ENCODE data around the gene DCPS. TPM values are rescaled to one million over a fixed set of nuclear protein-coding genes. Genes with fewer than 3 reads are reported as not detected.

The DCPS gene
- polyA plus RNA-seq, 1 of the 3 experiments (the other 2 are of a cell fraction), result 48.1 TPM

- TF ChIP-seq TAF1 (IDR thresholded peaks at IDR 0.05; ENCODE audit: borderline replicate concordance, low read depth, low read length) (peak; percentile 47; the same call in 1 of the 2 replicates), MXI1 (IDR thresholded peaks at IDR 0.05; ENCODE audit: low read depth, low read length) (peak; percentile 84; the same call in 1 of the 2 replicates), FOXJ3 (CRISPR knock-in tag; IDR thresholded peaks at IDR 0.05) (no peak), FOSL2 (IDR thresholded peaks at IDR 0.05; ENCODE audit: borderline replicate concordance, low read depth) (no peak), PBX3 (IDR thresholded peaks at IDR 0.05) (no peak; the same call in 1 of the 2 replicates), GATA2 (CRISPR knock-in tag; IDR thresholded peaks at IDR 0.05) (no peak), MEF2A (IDR thresholded peaks at IDR 0.05; ENCODE audit: borderline replicate concordance, low read depth) (no peak), SMC3 (IDR thresholded peaks at IDR 0.05; ENCODE audit: low read depth, low read length) (peak; percentile 1; the same call in 1 of the 2 replicates), EP300 (IDR thresholded peaks at IDR 0.05; ENCODE audit: borderline replicate concordance in 1 of 2, low read depth in 1 of 2, low read length in 1 of 2) (no peak), SIN3A (IDR thresholded peaks at IDR 0.05; ENCODE audit: borderline replicate concordance, low read depth, low read length) (no peak; the same call in 1 of the 2 replicates), RCOR1 (IDR thresholded peaks at IDR 0.05; ENCODE audit: low read length) (no peak), EZH2phosphoT487 (IDR thresholded peaks at IDR 0.05; ENCODE audit: borderline replicate concordance, low read depth) (no peak), RAD21 (IDR thresholded peaks at IDR 0.05; ENCODE audit: low read length) (no peak), IRF3 (IDR thresholded peaks at IDR 0.05; ENCODE audit: low read depth, low read length) (peak; percentile 47), USF1 (IDR thresholded peaks at IDR 0.05; ENCODE audit: borderline replicate concordance, low read depth) (peak; percentile 89), ELF1 (IDR thresholded peaks at IDR 0.05) (peak; percentile 93), GABPA (IDR thresholded peaks at IDR 0.05; ENCODE audit: low read depth) (peak; percentile 94)
Observed at GRCh38 chr11:126268708-126269579, 34.9 kb upstream of the DCPS start, which contains the start of the genes FOXRED1 and SRPRA (continued).

- Histone ChIP-seq H3K9me2 (no peaks in the 10 kb centered on the region), H3K36me3 (replicated peaks in 1 of 2; ENCODE audit: control insufficient read depth in 1 of 2, insufficient read depth in 2 of 2, low read length in 1 of 2) (peaks cover 16 to 42% of the 10 kb centered on the region in 2 experiments), H3F3A (replicated peaks; ENCODE audit: insufficient read depth) (peaks cover 5% of the 10 kb centered on the region), H4K20me1 (ENCODE audit: insufficient read depth) (no peaks in the 10 kb centered on the region), H3K9ac (no peak overlapping the region), H3K4me3 (ENCODE audit: low read depth in 2 of 2, low read length in 1 of 2) (no peak overlapping the region), H3K27ac (ENCODE audit: low read depth in 2 of 2, low read length in 1 of 2) (no peak overlapping the region), H3K9me3 (no peaks in the 10 kb centered on the region), H3K79me2 (ENCODE audit: insufficient read depth) (no peaks in the 10 kb centered on the region), H3K27me3 (ENCODE audit: insufficient read depth) (no peaks in the 10 kb centered on the region), H2AFZ (ENCODE audit: low read depth) (no peak overlapping the region), H3K4me1 (ENCODE audit: control insufficient read depth in 1 of 2, insufficient read depth in 2 of 2, low read depth in 1 of 2, low read length in 1 of 2) (peaks cover 0 to 9% of the 10 kb centered on the region in 2 experiments; a peak in 1 of 4 replicates), H3K4me2 (no peak overlapping the region)
- TF ChIP-seq FOSL2 (IDR thresholded peaks at IDR 0.05; ENCODE audit: borderline replicate concordance, low read depth) (no peak), RFX5 (IDR thresholded peaks at IDR 0.05; ENCODE audit: low read length) (no peak), GATA2 (CRISPR knock-in tag; IDR thresholded peaks at IDR 0.05) (no peak), IRF3 (IDR thresholded peaks at IDR 0.05; ENCODE audit: low read depth, low read length) (no peak), CTCF (IDR thresholded peaks at IDR 0.05) (no peak), EP300 (IDR thresholded peaks at IDR 0.05; ENCODE audit: borderline replicate concordance in 1 of 2, low read depth in 1 of 2, low read length in 1 of 2) (no peak), MEF2A (IDR thresholded peaks at IDR 0.05; ENCODE audit: borderline replicate concordance, low read depth) (no peak), SIN3A (IDR thresholded peaks at IDR 0.05; ENCODE audit: borderline replicate concordance, low read depth, low read length) (no peak), EZH2phosphoT487 (IDR thresholded peaks at IDR 0.05; ENCODE audit: borderline replicate concordance, low read depth) (no peak), SMC3 (IDR thresholded peaks at IDR 0.05; ENCODE audit: low read depth, low read length) (no peak)
- ChIA-PET CTCF (no interaction called here), POLR2A (no interaction called here)
- no peak for DNase-seq
- 93% methylated on average over 6 of the region's 11 CpGs for WGBS (ENCODE audit: low lambda C conversion rate)
Observed at GRCh38 chr11:126277322-126277721, 26.5 kb upstream of the DCPS start.

All from SK-N-SH (cell line).